HG02588 (cell line): Measurements from ENCODE around the gene PCTP.

Experiments
- ATAC-seq: cut with Tn5 transposase; IDR thresholded peaks from one replicate; pipeline ENCODE4 v1.9.1; 2021; ENCODE audit warnings: mild to moderate bottlenecking, moderate library complexity; ENCODE audit not compliant: unreplicated experiment

Gene PCTP

DNA sequence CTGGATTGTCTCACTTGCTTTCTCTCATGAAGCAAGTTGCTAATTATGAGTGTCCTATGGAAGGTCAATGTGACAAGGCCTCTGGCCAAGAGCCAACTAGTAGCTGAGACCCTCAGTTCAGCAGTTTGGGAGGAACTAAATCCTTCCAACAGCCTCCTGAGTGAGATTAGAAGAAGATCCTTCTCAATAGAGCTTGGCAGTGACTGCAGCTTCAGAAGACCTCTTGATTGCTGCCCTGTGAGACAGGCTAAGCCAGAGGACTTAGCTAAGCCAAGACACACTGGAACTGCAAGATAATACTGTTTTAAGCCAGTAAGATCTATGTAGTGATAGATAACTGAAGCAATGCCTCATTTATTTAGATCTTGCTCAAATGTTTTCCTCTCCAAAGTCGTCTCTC, 34.3 kb downstream of the PCTP start:
- ATAC-seq = no peak

DNA sequence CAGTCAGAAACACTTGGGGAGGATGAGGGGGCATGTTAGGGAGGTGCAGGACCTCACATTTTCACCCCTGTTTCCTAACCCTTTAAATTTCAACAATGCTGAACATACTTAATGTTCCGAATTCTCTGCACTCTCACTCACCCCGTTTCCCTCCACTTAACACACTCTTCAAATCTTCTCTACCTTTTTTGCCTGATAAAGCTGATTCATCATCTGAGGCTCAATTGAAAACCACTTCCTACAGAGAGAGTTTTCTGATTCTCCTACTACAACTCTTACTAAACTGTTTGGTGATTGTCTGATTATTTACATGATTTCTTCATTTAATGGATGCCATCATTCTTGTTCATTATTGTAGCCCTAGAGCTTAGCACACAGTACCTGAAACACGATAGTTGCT, 42.4 kb downstream of the PCTP start:
- no peak for ATAC-seq

DNA sequence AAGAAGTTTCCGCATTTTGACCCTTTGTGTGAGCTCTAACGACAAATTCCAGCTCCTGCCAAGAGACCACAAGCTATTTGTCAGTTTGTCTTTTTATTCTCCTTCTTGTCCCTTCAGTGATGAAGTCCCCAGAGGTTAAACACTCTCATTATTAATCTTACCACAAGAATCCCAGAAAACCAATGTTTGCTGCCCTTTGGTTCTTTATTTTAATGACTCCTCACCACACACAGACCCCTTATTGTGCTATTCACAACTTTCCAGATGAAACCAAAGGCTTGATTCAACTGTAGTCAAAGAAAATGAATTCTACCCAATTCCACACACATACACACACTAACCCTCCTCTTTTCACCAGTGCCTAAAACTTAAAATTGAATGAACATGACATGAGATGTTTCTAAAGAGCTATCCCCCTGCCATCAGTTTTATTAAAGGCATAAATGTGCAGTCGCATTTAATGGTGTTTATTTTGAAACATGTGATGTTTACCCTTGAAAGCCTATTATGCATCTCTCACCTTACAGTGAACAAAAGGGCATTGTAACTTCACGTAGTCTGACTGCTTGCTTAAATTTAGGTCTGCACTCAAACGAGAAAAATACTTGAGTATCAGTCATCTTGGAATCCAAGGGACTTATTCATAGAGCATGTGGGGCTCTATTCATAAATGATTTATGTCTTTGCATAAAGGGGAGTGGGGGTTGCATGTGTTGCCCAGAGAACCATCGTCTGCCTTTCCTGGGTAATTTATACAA, 44.1 kb downstream of the PCTP start:
- no peak for ATAC-seq

DNA sequence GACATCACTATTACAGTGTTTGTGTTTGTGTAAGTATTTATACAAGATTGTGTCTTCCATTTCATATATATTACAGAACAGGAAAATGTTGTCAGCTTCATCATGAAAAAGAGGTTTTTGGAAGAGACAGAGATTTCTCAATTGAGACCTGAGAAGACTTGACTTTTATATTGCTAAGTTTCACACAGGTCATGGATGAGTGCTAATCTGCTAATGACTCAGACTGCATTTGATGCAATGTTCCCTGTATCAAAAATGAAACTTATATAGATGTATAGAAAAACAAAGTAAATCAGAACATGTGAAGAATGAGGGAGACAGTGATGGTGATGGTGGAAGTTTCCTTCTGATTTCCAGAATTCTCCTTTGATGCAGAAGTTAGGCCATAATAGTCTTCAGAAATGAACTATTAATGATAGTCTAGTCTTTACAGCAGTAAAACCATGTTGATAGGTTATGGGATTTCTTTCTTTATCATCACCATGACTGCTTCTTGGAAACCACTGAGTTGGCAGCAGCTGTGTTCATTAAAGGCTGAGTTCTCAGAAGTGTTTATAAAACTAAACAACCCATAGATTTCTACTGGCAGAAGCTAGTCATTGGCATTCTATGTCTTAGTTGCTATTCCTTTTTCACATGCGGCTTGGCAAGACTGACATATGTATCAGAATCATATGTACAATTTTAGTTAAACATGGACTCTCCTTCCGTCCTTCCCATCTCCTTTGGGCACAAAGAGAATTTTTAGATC, 56.1 kb downstream of the PCTP start:
- no peak for ATAC-seq

DNA sequence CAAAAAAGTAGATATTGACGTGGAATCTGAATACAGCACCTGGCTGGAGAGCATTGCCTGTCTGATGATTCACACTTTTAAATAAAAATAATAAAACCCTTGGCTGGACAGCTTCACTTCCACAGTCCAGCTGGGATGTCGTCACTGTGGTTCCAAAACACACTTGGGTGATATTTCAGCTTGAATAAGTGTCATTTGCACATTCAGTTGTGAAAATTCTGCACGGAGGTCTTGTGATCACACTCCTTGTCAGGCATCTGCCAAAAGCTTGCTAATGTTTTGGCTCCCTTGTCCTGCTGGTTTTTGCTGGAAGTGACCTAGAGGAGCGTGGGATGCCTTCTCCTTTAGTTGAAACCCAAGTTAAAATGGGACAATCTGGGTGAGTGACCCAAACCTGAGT, 60.7 kb downstream of the PCTP start:
- no peak for ATAC-seq

DNA sequence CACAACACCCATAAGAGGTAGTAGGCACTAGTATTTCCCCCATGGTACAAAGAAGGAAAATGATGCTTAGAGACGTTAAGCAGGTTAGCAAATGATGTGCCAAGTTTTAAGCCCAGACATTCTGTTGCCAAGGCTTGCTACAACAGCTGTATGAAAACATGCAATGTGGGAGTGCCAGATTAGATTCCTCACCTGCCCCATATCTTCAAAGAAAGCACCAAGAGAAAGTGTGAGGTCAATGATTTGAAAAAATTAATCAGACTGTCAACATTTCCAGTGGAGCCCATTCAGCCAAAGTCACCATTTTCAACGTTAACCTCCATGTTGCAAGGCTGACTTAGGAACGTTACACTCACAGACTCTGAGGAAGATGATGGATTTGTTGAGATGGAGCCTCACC, 61.5 kb downstream of the PCTP start:
- ATAC-seq = no peak

DNA sequence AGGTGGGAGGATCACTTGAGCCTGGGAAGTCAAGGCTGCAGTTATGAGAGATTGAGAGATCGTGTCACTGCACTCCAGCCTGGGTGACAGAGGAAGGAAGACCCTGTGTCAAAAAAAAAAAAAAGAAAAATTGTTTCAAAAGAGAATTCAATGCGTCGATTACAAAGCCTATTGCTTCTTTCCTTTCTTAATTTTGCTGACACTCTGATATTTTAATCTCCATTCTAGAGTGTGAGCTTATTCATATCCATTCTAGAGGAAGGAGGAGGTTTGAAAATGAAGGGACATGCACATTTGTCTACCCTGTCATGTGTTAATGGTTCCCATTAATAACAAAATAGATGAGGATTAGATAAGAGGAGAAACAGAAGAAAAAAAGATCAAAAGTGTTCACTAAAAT, 63.1 kb downstream of the PCTP start:
- no peak for ATAC-seq

DNA sequence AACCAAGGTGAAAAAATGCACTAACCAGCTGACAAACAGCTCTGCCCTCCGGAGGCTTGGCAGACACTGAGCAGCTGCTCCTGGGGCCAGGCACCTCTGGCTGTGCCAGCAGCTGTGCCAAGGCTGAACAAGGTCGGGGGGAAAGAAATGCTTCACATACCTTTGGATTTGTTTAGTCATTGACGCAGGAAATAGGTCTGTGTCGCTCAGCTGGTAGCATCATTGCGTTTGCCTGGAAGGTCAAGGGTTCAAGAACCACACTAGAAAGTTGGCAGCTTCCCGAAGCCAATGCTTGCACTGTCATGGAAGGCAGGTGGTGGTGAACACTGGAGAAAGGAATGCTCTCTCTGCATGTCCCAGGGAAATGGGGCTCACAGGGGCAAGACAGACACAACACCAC, 63.5 kb downstream of the PCTP start:
- ATAC-seq = no peak

DNA sequence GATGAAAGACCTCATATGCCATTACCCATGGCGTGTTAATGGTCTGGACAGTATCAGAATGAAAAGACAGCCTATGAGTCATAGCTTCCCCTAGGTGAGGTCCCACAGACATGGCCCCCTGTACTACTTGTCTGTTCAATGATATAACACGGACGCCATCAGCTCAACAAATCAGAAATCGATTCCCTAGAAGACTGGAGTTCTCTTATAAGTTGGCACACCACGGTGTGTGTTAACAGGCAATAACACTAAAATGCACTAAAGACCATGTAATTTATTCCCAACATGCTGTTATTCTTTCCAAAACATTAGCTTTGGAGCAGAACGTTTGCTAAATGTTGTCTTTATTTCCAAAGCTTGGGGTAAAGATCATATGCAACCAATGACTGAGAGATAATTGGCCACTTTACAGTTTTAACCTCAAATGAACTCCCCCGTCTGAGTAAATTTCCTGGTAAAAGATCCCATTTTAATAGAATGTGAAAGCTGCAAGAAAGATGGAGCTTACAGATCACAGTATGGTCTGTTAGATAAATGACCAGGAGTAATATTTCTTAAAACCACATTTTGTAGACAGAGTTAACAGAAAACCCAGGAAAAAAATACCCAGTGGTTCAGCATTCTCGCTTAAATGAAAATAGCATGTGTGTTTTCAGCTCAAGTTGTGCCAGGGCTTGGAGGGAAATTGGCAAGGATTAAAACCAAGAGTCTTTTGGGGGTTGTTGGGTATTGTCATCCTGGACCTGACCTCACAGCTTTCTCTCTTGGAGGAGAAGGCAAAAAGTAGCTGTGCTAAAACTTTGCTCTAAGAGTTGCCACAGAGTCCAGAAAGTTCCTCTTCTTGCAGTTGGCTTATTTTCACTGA, 65.9 kb downstream of the PCTP start:
- no peak for ATAC-seq

DNA sequence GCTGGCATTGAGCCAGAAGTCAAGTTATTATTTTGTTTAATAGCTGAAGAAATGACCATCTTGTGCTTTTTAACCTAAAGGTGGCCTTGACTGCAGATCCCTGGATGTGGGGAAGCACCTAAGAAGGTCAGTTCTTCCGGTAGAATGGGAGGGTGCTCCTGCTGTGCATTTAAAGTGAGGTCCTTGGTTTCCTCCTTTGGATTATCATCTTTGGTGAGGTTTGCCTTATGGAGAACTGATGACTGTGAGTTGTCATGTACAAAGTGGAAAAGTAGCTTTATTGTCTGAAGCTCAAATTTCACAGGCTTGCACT, 66.5 kb downstream of the PCTP start:
- ATAC-seq = no peak

DNA sequence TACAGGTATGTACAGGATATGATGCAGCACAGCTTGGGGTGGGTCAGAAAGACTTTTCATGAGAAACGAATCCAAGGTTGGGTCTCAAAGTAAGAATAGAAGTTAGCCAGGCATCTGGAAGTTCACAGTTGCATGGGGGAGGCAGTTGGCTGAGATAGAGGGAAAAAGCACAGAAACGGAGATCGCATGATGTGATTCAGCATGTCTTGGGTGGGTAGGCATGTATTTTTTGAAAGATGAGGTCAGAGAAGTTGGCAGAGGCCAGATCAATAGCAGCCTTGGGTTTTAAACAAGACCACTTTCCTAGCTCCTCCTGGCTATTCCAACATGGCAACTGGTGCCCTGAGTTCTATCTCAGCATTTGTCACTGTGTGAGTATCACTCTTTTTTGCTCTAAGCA, 67.2 kb downstream of the PCTP start:
- ATAC-seq = no peak

DNA sequence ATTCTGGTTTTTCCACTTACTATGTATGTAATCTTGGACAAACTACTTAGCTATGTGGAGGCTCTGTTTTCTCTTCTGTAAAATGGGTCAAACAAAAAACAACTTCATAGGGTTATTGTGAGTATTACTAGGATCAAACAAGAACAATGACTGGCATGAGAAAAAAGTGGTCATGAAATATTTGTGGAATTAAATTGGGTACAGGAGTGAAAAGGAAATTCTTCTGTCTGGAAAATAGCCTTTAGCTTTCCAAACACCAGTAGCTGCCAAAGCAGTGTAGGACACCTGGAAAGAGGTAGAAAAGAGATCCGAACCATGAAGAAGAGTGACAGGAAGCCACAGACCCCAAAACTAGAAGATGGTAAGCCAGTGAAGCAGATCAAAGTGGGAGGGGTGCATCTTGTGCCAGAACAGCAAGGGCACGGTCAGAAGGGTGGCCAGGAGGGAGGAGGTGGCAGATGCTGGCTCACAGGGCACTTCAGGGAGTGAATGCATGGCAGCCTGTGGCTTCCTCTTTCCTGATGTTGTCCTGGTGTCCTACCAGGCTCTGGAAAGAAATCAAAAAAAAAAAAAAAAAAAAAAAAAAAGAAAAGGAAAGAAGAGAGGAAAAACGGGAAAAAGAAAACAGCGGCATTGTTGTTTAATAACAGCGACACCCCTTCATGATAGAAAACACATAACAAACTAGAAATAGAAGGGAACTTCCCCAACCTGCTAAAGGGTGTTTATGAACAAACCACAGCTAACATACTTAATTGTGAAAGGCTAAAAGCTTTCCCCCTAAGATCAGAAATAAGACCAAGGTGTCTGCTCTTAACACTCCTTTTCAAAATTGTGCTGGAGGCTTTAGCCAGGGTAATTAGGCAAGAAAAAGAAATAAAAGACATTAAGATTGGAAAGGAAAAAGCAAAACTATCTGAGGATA, 67.9 kb downstream of the PCTP start:
- ATAC-seq = no peak

DNA sequence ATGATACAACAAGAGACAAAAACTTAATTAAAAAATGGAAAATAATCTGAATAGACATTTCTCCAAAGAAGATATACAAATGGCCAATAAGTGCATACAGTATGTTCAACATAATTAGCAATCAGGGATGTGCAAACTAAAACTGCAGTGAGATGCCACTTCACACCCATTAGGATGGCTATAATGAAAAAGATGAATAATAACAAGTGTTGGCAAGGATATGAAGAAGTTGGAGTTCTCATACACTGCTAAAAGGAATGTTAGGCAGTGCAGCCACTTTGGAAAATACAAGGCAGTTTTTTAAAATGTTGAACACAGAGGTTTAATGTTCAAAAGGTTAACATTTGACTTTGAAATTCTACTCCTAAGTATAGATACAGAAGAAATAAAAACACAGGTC, 69.8 kb downstream of the PCTP start:
- no peak for ATAC-seq

DNA sequence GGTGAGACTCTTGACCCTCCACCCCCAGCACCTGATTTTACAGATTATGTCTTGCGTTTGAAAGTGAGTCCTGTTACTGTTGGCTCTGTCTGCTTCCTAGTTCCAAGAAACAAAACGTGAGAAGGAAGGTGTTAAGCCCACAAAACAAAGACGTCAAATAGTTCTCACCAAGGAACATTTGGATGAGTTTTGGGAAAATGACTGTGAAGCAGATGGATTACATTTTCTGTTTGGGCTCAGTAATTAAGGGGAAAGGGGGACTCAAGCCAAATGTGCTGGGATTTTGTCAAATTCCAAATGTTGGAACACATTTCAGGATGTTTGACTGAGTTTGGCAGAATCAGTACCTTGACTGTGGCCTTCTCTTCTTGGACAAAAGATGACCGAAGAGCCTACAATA, 71.2 kb downstream of the PCTP start:
- no peak for ATAC-seq

DNA sequence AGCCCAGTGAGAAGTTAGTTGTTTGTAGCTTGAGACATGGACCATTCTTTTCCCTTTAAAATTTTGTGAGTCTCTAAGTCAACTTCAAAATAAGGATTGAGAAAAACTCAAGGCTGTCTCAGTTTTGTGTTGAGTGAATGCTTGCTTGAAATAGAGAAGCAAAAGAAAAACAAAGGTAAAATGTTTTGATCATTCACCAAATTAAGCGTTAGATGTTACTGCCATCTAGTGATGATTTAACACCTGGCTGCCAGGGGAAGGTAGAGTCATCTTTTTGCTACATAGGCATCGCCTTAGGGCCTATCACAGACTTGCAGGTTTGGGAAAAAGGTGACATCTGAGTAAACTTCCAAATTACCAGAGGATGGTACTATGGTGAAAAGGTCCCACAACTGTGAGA, 74.4 kb downstream of the PCTP start:
- ATAC-seq = no peak
